ENCODE data around the gene ARMCX5. TPM values are rescaled to one million over a fixed set of nuclear protein-coding genes. Genes with fewer than 3 reads are reported as not detected.

Gene ARMCX5
- total RNA-seq, 3 donors from 2014 or later (not counting 1 experiment from before 2014, with no cell fraction given) = 9.0 to 13.3 (median 13.1) TPM

DNA sequence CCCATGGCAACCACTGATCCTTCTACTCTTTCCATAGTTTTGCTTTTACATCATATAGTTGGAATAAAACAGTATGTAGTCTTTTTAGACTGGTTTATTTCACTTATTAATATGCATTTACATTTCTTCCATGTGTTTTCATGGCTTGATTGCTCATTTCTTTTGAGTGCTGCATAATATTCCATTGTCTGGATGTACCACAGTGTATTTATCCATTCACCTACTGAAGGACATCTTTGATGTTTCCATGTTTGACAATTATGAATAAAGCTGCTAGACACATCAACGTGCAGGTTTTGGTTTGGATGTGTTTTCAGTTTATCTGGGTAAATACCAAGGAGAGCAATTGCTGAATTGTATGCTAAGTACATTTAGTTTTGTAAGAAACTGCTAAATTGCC is 38.2 kb downstream of the ARMCX5 start:
- 100% methylated on average over 1 of the region's 1 CpG for WGBS (ENCODE audit: insufficient coverage)
- no peak overlapping the region for H3K27ac Mint-ChIP-seq
- H3K27me3 Mint-ChIP-seq (ENCODE audit: low read depth in 2 of 2) = no peaks in the 10 kb centered on the region
- TF ChIP-seq, protein P1, sequence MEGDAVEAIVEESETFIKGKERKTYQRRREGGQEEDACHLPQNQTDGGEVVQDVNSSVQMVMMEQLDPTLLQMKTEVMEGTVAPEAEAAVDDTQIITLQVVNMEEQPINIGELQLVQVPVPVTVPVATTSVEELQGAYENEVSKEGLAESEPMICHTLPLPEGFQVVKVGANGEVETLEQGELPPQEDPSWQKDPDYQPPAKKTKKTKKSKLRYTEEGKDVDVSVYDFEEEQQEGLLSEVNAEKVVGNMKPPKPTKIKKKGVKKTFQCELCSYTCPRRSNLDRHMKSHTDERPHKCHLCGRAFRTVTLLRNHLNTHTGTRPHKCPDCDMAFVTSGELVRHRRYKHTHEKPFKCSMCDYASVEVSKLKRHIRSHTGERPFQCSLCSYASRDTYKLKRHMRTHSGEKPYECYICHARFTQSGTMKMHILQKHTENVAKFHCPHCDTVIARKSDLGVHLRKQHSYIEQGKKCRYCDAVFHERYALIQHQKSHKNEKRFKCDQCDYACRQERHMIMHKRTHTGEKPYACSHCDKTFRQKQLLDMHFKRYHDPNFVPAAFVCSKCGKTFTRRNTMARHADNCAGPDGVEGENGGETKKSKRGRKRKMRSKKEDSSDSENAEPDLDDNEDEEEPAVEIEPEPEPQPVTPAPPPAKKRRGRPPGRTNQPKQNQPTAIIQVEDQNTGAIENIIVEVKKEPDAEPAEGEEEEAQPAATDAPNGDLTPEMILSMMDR (IDR thresholded peaks at IDR 0.05) = no peak
- Histone ChIP-seq H3K27me3 (ENCODE audit: control insufficient read depth, insufficient read depth, low read length) (no peaks in the 10 kb centered on the region), H3K36me3 (ENCODE audit: control insufficient read depth, insufficient read depth, low read length) (no peaks in the 10 kb centered on the region), H3K4me3 (ENCODE audit: low read length) (no peak overlapping the region), H3K9me3 (ENCODE audit: control insufficient read depth, insufficient read depth, low read length) (no peaks in the 10 kb centered on the region), H3K4me1 (ENCODE audit: control insufficient read depth, insufficient read depth, low read length) (no peaks in the 10 kb centered on the region), H3K27ac (ENCODE audit: low read length) (no peak overlapping the region)
- DNase-seq (no peak), ATAC-seq (no peak)
- intact Hi-C loops (cut with micrococcal nuclease) = no loop called here
- H3K9me3 Mint-ChIP-seq = no peaks in the 10 kb centered on the region
- no peaks in the 10 kb centered on the region for H3K4me1 Mint-ChIP-seq
- H3K4me3 Mint-ChIP-seq = no peak overlapping the region
- H3K36me3 Mint-ChIP-seq = no peaks in the 10 kb centered on the region

GRCh38 chrX:102650903-102651241 is 51.6 kb downstream of the ARMCX5 start:
- Mint-ChIP-seq H3K27ac (peak overlapping the region; percentile 86 to 94), H3K4me3 (peak overlapping the region; percentile 98), H3K27me3 (ENCODE audit: low read depth in 2 of 2) (peaks cover 0 to 6% of the 10 kb centered on the region in 2 donors), H3K9me3 (no peaks in the 10 kb centered on the region), H3K36me3 (no peaks in the 10 kb centered on the region), H3K4me1 (peaks cover 12 to 29% of the 10 kb centered on the region in 2 donors)
- H3K27me3 ChIP-seq (ENCODE audit: control insufficient read depth, insufficient read depth, low read length) = no peaks in the 10 kb centered on the region
- H3K9me3 ChIP-seq (ENCODE audit: control insufficient read depth, insufficient read depth, low read length) = no peaks in the 10 kb centered on the region
- DNase-seq (no peak), ATAC-seq (peak in 2 of 3 donors; percentile 36)
- H3K4me3 ChIP-seq (ENCODE audit: low read length) = peak overlapping the region; percentile 80
- intact Hi-C loops (cut with micrococcal nuclease) = loop anchor here (1.0 kb wide), 1 partner anchor 52 kb away; the partner anchor contains the start of gene ARMCX5
- H3K27ac ChIP-seq (ENCODE audit: low read length) = no peak overlapping the region
- 1% methylated on average over 19 of the region's 23 CpGs for WGBS (ENCODE audit: insufficient coverage)
- TF ChIP-seq, protein P1 (IDR thresholded peaks at IDR 0.05) = no peak
- H3K4me1 ChIP-seq (ENCODE audit: control insufficient read depth, insufficient read depth, low read length) = peaks cover 20% of the 10 kb centered on the region
- H3K36me3 ChIP-seq (ENCODE audit: control insufficient read depth, insufficient read depth, low read length) = no peaks in the 10 kb centered on the region

DNA sequence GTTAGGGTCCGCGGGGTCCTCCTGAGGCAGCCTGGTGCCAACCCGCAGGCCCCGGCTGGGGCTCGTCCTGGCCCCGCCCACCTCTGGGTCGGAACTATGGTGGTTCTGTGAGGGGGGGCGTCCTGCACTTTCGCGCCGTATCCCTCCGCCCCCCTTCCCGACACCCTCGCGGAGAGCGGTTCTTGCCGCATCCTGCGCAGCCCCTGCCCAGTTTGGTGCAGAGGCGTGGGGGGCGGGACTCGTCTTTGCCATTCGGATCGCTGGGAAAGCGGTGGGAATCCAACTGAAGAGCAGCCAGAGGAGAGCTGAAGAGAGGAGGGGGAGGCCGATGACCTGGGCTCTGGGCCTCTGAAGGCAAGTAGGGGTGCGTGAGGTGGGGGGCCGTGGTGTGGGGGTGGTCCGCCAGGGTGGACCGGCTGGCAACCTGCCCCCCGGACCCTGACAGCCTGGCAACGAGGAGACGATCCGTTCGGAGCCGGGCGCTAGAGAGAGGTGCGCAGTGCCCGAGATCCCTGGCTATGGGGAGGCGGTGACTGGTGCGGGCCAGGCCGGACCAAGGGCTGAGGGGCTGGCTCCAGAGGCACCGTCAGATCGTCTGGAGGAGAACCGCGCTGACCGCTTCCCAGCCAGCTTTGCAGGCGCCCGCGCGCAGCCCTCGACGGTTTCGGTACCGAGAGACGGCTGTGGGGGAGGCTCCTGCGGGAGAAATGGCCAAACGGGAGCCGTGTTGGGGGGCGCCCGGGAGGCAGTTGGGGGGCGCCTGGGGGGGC is 52.1 kb downstream of the ARMCX5 start, which contains the start of gene GPRASP1:
Gene GPRASP1 (plus strand): TSS at position 242 of the 770 bp plus-strand sequence. CDS start 2,431 bp downstream, outside the sequence.
- H3K9me3 Mint-ChIP-seq = no peaks in the 10 kb centered on the region
- no peaks in the 10 kb centered on the region for H3K36me3 Mint-ChIP-seq
- Histone ChIP-seq H3K9me3 (ENCODE audit: control insufficient read depth, insufficient read depth, low read length) (no peaks in the 10 kb centered on the region), H3K4me1 (ENCODE audit: control insufficient read depth, insufficient read depth, low read length) (peaks cover 20% of the 10 kb centered on the region), H3K4me3 (ENCODE audit: low read length) (peak within 1 kb of the TSS; percentile 80), H3K36me3 (ENCODE audit: control insufficient read depth, insufficient read depth, low read length) (no peaks in the 10 kb centered on the region), H3K27ac (ENCODE audit: low read length) (peak within 1 kb of the TSS; percentile 30), H3K27me3 (ENCODE audit: control insufficient read depth, insufficient read depth, low read length) (no peaks in the 10 kb centered on the region)
- TF ChIP-seq, protein P1 (IDR thresholded peaks at IDR 0.05) = no peak
- H3K27me3 Mint-ChIP-seq (ENCODE audit: low read depth in 2 of 2) = peaks cover 0 to 6% of the 10 kb centered on the region in 2 donors
- under 1% methylated on average over 61 of the region's 61 CpGs for WGBS (ENCODE audit: insufficient coverage)
- H3K4me1 Mint-ChIP-seq = peaks cover 12 to 32% of the 10 kb centered on the region in 2 donors
- peak within 1 kb of the TSS; percentile 86 to 94 for H3K27ac Mint-ChIP-seq
- DNase-seq = peak; percentile 48 to 79
- peak within 1 kb of the TSS; percentile 98 for H3K4me3 Mint-ChIP-seq
- intact Hi-C loops (cut with micrococcal nuclease) = no loop called here
- peak; percentile 71 to 84 (median 73) for ATAC-seq
